HG03432 (cell line): ENCODE results near the gene SELENOK.
"Not testable (repeated sequence)": the region's sequence is repeated elsewhere in the genome, so short reads cannot be mapped to it uniquely, and the experiment has no call there.

Experiments
- ATAC-seq: cut with Tn5 transposase; IDR thresholded peaks from one replicate; pipeline ENCODE4 v1.9.1; 2021; ENCODE audit warnings: mild to moderate bottlenecking, moderate library complexity; ENCODE audit not compliant: unreplicated experiment

SELENOK gene

DNA sequence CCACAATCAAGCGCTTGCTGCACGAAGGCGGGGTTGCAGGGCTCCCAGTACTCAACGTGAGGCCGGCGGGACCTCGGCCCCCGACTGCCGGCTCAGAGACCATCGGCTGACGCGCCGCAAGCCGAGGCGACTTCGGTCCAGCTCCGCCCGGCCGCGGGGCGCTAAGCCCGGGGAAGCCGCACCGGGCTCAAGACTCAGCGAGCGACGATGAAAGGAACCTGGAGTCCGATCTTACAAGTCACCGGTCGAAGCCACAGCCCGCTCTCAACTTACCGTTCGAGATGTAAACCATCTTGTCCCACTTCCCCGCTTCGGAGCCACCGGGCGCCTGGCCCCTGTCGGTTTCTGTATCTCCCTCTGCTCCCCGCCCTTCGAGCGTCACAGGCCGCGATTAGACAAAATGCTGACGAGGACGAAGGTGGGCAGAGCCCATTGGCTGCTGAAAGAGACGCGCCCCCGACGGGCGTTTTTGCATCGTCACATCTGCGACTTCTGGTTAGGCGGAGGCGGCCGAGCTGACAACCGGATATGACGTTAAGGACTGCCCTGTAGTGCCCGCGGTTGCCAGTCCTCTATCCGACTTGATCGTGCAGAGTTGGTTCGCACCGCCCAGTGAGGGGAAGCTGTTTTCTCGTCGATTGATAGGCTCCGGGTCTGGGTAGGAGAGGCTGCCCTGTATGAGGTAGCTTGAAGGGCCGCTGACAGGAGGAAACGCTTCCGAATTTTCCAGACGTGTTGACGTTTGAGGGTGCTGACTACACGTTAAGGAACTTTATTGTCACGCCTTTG lies at the start of gene SELENOK:
SELENOK (minus strand) TSS at position 363 of the 789 bp plus-strand sequence.
- peak; percentile 97 for ATAC-seq

DNA sequence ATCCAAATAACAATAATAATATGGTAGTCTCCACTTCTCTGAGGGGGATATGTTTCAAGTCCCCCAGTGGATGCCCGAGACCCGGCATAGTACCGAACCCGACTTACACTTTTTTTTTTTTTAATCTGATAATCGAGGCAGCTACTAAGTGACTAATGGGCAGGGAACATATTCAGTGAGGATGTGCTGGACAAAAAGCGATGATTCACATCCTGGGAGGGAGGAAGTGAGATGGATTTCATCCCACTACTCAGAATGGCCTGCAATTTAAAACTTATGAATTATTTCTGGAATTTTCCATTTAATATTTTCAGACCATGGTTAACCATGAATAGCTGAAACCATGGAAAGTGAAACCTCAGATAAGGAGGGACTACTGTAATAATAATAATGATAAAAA lies 49.5 kb upstream of the SELENOK start:
- ATAC-seq: no peak

DNA sequence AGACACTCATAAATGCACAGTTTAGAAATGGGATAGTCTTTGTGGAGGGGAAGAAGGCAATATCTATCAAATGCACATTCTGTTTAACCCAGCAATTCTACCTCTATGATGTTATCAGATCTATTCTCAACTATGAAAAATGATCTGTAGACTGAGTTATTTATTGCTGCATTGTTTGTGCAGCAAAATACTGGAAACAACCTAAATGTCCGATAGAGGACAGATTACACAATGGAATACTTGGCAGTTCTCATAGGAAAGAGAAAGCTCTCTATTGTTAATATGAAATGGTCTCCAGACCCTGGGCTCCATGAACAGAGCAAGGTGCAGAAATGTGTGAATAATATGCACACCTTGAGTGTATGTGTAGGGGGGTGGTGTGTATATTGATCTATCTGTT lies 49.0 kb upstream of the SELENOK start:
- no peak for ATAC-seq

DNA sequence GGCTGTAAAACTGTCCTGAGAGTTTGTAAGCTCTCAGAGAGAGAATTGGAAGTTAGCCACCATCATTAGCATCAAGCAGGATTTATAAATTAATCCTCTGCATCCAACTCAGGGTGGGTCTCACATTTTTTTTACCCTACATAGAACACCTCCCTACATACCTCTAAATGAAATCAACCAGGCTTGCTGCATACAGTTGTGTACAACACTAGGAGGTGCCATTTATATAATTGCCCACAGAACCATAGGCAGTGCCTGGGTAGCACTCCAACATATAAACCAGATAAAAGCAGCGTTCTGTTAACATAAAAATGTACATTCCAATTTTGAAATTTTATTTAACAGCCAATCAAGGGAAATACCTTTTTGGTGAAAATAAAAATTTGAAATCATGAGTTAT lies 48.2 kb upstream of the SELENOK start:
- no peak for ATAC-seq

DNA sequence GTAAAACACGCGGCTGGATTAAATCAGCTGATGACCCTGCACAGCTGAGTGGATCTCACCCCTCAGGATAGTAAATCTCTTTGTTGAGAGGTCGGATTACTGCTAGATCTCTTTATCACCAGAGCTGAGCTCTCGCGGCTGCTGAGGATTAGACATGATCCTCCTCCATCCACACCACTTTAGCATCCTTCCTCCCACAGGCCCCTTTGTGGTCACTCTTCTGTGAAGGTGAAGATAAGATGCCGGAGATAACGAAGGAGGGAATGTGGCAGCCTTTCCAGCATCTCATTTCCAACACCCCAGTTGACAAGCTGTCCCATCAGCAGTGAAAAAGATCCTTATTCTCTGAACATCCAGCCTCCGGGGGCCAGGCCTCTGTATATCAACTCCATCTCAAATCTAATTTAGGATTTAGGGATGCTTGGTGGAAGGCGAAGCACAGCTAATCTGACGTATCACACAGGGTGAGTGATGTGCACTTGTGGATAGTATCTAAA lies 47.5 kb upstream of the SELENOK start:
- no peak for ATAC-seq

DNA sequence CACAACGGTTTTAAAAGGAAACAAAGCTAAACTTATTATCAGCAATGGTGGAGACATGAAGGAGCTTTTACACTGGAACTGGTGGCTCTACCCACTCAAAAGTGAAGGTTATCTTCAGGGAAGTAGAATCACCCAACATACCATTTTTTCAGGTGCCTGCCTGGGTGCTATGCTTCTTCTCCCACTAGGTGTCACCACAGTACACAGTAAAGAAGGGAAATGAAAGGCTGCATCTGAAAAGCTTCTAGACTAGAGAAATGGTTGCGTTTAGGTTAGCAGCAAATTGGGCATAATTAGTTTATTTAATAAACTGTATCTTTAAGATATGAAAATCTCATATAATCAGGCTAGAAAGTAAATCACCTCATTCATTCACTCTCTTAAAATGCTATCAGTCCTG lies 47.0 kb upstream of the SELENOK start:
- ATAC-seq: peak; percentile 68

DNA sequence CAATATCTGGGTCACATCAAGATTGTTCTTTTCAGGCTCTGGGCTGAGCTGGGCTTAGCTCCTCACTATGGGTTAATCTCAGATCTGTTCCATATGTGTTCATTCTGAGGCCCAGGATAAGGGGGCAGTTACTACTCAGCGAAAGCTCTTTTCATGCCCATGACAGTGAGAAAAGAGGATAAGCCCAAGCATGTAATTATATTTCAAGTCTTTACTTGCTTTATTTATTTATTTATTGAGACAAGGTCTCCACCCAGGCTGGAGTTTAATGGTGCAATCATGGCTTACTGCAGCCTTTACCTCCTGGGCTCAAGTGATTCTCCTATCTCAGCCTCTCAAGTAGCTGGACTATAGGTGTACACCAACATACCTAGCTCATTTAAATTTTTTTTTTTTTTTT lies 44.7 kb upstream of the SELENOK start:
- no peak for ATAC-seq

DNA sequence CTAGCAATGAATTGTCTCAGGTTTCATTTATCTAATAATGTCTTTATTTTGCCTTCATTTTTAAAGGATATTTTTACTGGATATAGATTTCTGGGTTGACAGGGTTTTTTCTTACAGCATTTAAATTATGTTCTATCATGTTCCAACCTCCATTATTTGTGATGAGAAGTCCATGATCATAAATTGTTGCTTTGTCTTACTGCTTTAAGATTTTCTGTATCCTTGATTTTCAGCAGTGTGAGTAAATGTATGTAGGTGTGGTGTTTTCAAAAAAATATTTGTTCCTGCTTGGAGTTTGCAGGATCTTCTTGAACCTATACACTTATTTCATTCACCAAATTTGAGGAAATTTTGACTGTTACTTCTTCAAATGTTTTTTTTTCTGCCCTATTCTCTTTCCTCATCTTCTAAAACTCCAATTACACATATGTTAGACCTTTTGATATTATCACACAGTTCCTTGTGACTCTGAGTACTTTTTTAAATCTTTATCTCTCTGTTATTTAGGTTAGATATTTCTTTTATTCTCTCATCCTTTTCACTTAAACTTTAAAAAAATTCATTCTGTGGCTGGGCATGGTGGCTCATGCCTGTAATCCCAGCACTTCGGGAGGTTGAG lies 43.7 kb upstream of the SELENOK start:
- no peak for ATAC-seq

DNA sequence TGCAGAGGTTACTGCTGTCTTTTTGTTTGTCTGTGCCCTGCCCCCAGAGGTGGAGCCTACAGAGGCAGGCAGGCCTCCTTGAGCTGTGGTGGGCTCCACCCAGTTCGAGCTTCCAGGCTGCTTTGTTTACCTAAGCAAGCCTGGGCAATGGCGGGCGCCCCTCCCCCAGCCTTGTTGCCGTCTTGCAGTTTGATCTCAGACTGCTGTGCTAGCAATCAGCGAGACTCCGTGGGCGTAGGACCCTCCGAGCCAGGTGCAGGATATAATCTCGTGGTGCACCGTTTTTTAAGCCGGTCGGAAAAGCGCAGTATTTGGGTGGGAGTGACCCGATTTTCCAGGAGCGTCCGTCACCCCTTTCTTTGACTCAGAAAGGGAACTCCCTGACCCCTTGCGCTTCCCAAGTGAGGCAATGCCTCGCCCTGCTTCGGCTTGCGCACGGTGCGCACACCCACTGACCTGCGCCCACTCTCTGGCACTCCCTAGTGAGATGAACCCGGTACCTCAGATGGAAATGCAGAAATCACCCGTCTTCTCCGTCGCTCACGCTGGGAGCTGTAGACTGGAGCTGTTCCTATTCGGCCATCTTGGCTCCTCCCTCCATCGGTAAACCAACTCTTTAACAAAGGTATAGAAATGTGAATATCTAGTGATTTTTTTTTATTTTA lies 35.7 kb upstream of the SELENOK start:
- not testable (repeated sequence) for ATAC-seq

DNA sequence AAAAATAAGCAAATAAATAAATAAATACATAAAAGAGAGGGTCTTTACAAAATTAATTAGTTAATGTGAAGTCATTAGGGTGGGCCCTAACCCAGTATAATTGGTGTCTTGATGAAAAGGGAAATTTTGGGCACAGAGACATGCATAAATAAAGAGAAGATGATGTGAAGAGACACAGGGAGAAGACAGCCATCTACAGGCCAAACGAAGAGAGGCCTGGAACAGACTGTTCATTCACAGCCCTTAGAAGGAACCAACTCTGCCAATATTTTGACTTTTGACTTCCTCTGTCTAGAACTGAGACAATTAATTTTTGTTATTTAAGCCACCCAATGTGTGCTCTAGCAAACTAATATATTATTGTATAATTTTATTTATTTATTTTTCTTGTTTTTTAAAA lies 29.6 kb upstream of the SELENOK start:
- no peak for ATAC-seq

DNA sequence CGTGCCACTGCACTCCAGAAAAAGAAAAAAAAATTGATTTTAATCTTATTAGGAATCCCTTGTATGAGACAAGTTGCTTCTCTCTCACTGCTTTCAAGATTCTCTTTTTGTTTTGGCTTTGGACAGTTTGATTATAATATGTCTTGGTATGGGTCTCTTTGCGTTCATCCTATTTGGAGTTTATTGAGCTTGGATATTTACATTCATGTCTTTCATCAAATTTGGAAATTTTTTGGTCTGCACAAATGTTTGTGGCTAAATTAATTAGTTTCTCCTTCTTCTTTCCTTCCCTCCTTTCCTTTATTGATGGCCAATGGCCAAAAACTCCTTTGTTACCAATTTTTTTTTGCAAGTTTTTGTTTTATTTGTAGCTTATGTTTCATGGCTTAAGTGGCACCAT lies 28.1 kb upstream of the SELENOK start:
- ATAC-seq: no peak

DNA sequence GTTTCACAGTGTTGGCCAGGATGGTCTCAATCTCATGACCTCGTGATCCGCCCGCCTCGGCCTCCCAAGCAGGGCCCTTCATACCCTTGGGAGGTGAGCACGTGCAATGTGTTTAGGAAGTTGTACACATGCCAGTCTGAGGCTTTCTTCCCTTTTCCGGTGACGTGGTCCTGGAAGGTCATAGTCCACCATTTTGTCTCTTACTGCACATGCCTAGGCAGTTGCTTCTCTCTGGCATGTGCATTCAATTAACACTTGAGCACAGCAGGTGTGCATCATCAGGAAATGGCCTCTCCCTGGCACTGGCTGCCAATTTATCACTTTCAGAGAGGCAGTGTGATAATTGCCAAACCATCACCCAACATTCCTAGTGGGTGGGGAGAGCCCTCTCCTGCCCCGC lies 21.7 kb upstream of the SELENOK start:
- no peak for ATAC-seq

DNA sequence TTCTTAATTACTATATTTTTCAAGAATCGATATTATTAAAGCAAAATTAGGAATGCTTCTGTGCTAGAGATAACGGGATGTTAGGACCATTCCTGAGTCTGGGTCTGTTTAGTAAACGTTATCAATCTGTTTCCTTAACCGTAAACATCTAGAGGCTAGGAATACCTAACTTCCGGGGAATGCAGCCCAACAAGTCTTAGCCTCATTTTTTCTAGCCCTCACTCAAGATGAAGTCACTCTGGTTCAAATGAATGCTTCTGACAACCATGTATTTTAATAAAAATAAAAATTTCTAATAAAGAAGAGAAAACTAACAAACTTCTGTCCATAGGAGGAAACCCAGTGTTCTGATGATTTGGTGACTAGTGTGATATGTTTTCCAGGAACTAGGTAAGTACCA lies 11.1 kb upstream of the SELENOK start:
- ATAC-seq: no peak

DNA sequence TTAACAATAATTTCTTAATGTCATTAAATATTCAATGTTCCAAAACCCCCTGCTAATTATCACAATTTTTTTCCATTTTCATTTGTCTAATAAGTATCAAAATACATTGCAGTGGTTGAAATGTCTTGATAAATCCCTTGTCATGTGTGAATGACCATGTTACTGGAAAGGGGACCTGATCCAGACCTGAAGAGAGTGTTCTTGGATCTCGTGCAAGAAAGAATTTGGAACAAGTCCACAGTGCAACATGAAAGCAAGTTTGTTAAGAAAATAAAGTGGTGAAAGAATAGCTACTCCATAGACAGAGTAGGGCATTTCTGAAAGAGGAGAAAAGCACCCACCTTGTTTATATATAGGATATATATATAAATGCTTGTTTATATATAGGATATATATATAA lies 10.4 kb upstream of the SELENOK start:
- no peak for ATAC-seq

DNA sequence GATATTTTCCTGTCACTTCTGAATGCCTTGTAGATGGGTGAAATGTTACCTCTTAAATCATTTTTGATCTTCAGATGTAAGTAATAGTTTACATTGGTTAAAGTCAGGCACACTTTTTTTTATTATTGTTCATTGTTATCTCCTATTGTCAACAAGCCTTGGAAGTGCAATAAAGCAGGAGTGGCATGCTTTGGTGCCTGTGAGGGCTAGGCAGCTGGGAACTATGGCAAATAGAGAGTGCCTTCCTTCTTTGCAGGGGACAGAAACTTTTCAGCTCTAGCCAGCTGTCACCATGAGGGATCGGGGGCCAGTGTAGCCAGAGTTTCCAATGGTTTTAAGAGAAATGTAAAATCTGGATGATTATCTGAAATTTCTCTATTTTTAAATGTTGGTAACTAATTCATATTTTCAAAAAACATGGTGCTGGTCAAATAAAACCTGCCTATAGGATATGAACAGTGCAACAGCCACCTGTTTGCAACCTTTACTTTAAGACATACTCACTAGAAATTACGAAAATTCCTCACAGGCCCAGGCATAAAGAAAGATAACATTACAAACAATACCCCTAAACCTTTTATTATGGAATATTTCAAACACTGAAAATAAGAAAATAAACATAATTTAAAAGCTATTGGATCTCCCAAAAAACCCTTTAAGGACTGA lies 9.1 kb upstream of the SELENOK start:
- ATAC-seq: no peak

DNA sequence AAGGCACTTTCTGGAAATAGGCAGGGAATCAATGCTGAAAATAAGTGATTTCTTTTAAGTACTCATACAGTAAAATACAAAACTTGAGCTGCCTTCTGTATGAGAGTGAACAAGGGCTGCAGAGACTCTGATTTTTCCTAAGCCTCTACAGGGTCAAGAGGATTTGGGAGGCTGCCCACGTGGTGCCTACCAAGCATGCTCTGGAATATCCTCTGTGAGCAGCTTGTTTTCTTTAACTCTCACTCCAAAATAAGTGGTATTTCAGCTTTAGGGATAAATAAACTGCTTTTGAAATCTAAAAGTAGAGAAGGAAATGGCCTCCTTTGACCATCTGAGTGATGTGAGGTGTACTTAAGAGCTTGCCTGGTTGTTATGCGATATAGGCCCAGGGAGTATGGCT lies 8.1 kb upstream of the SELENOK start:
- ATAC-seq: no peak

DNA sequence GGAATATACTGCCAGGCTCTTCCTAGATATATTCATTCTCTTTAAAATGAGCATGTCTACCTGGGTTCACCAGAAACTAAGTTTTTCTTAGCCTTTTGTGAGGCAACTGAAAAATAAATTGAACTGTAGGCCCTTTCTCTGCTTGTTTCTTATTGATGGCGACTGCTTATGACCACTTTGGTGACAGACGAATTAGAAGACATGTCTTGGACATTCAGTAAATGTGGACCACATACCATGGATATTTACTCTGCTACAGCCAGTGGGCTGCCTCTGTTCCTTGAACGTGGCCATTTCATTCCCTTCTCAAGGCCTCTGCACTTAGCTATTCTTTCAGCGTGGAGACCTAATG lies 603 bp upstream of the SELENOK start:
- no peak for ATAC-seq

DNA sequence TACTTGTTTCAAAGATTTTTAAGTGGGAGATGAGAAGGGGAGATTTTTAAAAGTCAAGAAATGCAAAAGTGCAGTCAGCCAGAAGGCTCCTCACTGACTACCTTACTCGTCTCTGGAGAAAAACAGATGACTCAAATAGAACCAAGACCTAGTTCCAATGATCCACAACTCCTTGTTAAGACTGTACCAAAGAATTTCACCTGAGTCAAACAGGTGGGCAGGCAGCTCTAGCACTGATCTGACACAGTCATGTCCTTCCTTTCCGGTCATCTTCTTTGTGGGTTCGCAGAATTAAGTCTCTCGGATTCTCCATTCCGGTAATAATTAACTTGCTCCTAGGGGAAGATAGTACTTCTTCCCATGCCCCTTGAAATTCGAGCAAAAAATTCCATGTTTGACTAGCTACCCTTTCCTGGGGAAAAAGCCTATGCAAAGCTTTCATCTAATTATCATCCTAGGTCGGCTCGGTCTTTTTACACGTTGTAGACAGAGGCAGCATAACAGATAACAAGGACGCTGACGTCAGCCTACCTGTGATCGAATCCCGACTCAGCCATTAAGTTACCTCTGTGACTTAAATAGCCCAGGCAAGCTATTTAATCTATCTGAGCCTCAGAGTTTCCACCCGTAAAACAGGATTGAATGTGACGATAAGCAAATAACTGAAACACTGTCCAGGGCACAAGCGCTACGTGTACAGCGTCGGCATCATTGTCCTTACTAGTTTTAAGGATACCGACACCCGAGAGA lies 758 bp downstream of the SELENOK start:
- ATAC-seq: peak; percentile 16

DNA sequence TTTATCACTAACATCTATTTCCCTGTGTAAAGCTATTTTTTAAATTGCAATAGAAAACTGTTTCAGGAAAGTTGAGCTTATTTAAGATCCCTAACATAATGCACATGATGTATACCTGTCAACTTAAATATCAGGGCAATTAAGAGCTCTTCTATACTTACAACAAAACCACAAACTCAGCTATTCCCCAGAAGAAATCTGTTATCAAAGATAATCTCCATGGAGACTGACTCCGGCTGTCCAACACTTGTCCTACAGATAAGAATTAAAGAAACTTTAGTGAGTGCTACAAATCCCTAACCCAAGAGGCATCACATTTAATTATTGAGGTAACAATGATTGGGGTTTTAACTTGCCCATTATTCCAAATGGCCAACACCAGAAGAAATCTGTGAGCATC lies 3.4 kb downstream of the SELENOK start:
- ATAC-seq: no peak

DNA sequence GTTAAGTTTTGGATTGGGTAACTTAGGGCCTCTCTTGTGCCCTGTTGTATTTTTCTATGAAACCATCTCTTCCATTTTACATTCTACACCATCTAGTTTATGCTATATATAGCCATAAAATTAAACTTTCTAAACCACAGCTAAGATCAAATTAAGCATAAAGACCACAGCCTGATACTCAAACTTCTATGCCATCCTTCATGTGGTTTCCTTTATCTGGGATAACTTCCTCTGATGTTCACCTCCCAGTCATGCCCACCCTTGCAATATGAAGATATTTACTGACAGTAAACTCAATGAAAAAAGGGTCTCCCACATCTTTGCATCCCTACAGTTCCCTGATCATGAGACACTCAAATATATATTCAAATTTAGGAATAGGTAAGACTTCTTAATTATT lies 4.2 kb downstream of the SELENOK start:
- no peak for ATAC-seq

DNA sequence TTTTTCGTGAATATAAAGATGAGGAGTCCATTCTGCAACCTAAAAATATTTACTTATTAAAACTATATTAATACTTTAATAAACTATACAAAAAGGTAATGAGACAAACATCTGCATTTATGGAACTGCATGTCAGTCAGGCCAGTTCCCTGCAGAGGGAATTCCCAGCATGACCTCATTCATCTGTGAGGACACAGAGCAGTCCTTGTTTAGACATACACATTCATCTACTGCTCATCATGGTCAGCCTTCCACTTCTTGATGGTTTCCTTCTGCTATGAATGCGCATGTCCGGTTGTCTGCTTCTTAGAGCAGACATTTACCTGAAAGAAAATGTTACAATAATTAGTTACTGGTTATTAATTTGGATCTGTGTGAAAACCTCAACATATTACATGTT lies 6.4 kb downstream of the SELENOK start:
- no peak for ATAC-seq
